GM19324 (cell line): Measurements from ENCODE around the gene TSPAN9.

Experiments
- ATAC-seq: cut with Tn5 transposase; IDR thresholded peaks from one replicate; pipeline ENCODE4 v1.9.1; 2021; ENCODE audit warnings: mild to moderate bottlenecking, moderate library complexity; ENCODE audit not compliant: unreplicated experiment, low FRiP score

TSPAN9 gene

DNA sequence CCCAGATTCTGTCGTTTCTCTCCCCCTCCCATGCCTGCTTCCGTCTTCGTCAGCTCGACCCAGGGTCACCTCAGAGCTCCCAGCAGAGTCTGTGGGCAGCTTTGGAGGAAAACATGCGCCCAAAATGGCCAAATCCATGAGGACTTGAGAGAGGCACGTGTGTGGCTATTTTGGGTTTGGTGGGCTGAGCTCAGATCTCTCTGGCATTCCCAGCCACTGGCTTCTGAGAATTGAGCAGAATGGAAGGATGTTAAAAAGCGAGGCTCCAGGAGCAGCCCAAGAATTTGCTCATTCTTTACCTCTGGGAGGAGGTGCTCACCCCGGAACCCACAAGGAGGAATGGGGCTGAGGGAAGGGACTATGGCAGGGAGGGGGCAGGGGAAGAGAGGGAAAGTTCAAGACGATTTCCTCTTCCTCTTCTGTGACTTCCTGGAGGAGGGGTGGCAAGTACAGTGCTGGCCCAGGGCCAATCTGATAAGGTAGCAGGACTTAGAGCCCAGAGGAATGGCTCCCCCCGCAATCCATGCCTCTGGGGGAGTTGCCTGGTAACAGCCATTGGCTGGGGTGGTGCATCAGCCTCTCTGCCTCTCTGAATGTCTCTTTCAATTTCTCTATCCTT lies 20.1 kb downstream of the TSPAN9 start:
- ATAC-seq = no peak

DNA sequence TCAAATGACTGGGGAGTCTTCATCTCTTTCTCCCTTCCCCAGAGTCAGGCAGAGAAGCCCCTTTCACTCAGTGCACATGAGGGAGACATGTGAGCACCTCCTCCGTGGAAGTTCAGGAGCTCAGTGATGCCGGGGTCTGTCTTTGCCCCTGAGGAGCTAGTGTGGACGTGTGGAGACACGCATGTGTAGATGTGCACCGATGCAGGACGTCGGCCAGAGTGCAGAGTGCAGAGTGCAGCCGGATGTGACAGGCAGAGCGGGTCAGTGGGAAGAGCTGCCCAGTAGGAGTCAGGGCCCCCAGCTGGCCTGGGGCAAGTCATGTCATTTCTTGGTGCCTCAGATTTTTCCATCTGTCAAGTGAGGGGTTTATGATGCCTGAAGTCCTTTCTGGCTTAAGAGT lies 20.7 kb downstream of the TSPAN9 start:
- no peak for ATAC-seq

DNA sequence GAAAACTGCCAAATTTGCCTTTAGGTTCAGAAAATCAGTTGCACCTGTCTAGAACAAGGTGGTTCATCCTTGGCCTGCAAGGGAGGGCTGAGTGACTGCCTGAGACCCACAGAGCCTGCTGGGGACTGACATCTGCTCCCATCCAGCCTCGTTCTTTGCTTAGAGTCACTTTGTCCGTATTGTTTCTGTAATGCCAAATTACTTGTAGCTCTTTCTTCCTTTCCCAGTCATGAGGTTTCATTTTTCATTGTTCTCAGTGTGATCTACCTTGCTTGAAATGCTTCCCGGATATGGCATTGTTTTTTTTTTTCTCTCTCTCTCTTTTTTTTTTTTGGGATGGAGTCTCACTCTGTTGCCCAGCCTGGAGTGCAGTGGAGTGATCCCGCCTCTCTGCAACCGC lies 21.3 kb downstream of the TSPAN9 start:
- ATAC-seq = no peak

DNA sequence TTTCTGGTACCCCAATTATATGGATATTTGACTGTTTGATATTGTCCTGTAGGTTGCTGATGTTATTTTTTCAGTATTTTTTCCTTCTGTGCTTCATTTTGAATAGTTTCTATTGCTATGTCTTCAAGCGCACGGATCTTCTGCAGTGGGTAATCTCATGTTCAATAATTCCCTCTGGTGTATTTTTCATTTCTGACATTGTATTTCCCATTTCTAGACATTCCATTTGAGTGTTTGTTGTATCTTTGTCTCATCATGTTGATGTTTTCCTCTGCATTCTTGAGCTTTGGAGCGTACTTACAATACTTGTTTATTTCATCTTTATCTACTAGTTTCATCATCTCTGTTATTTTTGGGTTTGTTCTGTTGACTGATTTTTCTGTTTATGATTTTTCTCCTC lies 22.0 kb downstream of the TSPAN9 start:
- ATAC-seq = no peak

DNA sequence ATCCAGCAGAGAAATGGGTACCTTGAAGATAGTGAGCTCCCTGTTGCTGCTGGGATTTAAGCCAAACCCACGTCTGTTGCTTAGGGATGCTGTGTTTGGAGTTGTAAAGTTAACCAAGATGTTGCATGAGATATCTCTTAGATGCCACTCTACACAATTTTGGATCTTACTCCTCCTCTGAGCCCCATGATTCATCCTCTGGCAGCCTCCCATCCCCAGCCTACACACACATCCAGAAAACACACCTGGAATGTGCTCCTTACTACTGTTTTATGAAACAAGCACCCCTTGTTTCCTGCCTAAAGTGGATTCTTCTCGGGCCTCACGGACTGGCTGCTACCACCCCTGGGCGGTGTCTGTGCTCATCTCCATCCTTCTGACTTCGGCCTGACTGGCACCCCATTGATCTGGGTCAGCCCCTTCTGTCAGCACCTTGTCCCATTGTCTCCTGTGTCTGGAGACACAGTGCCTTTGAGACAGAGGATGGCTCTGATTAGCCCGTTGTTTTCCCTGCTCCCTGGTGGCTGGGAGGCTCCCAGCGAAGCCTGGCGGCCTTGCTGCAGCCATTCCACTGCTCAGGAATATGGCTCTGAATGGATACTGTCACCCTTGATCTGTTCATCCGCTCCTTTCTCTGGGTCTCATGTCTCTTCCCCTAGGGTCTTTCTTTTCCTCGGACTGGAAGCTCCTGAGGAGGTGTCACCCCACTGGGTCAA lies 24.3 kb downstream of the TSPAN9 start:
- no peak for ATAC-seq

DNA sequence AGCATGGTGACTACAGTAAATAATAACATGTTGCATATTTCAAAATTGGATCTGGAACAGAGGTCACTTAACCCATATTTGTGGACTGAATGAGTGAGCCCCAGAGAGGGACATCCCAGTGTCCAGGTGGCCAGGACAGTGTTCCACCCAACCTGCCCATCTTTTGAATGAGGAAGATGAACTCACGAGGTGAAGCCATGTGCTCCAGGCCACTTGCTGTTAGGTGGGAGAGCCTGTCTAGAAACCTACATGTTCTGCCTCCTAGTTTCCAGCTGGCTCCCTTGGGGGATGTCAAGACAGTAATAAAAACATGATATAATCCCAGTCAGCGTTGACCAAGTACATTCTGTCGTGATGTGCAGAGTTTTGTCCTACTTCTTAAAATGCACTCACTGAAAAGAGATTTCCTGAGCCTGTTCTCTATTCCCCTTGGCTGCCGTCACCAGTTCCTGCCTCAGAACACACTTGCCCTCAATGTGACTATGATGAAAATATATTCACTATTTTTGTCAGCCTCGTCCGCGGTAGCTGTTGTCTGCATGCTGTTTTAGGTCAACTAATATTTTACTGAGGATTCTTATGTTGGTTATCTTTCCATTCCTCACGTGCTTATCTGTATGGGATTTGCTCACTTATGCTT lies 25.7 kb downstream of the TSPAN9 start:
- no peak for ATAC-seq

DNA sequence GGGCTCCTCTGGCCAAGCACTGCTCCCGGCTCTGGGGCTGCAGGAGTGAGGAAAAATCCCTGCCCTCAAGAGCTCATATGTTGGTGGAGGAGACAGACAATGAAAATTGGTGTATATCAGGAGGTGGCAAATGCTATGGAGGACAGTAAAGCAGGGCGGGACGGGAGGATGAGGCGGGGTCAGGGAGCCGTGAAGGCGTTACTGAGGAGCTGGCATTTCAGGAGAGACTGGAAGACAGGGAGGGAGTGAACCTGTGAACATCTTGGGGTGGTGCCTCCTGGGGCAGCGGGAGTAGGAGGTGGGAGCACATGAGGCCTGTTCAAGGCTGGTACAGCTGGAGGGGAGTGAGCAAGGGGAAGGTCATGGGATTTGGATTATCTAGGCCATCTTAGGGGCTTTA lies 26.6 kb downstream of the TSPAN9 start:
- no peak for ATAC-seq

DNA sequence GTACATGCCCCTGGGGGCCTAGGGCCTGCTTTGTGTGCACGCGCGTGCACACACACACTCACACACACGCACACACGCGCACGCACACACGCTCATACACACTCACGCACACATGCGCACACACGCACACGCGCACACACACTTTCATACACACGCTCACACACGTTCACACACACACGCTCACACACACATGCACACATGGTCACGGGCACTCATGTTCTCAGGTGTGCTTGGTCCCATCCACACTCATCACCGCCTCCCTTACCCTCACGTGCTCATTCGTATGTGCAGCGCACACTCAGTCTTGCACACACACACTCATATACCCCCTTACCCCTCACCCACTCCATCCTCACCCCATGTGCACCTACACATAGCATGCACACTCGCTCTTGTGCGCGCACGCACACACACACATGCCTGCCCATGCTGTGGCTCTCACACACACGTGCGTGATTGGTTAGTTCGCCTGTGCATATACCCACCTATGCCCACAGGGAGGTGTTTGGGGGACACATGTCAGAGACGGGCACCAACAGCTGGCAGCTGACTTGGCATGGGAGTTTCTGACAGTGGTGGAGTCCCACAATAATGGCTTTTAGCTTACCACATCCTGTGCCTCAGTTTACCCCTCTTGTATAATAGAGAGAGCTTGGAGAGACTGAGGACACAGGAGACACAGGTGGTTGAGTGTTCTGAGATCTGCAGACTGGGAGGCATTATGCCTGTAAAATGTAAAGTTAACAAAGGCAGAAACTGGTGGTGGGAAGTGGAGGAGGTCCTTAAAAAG lies 28.7 kb downstream of the TSPAN9 start:
- ATAC-seq = no peak

DNA sequence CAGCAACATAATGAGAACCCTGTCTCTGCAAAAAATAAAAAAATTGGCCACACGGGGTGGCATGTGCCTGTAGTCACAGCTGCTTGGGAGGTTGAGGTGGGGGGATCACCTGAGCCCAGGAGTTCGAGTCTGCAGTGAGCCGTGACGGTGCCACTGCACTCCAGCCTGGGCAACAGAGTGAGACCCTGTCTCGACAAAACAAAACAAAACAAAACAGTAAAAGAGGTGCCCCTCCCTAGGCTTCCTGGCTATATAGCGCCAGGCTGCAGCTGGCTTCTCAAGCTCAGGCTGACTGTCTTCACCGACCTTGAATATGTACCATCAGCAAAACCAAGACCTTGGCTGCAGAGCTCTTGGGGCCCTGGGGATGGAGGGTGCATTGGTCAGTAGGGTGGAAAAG lies 29.4 kb downstream of the TSPAN9 start:
- no peak for ATAC-seq

DNA sequence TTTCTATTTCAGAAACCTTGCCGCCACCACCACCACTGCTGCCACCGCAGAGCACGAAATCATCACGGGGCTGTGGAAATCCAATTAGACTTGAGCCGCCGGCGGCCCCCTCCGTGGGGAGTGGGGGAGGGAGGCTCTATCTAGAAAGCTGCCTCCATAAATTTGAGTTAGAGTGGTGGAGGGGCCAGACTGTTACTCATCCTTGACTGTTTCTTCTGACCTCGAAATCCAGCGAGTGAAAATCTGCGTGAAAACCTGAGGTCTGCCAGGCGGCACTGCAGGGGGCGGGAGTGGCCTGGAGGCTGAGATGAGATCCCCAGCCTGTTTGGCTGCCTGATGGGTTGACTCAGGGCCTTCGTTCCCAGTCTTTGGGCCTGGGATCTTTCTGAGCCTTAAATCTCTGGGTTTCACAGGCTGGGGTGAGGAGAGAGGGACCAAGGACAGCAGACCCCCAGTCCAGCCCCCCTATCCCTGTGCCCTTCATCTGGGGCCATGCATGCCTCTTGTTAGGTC lies 29.9 kb downstream of the TSPAN9 start:
- ATAC-seq = no peak

DNA sequence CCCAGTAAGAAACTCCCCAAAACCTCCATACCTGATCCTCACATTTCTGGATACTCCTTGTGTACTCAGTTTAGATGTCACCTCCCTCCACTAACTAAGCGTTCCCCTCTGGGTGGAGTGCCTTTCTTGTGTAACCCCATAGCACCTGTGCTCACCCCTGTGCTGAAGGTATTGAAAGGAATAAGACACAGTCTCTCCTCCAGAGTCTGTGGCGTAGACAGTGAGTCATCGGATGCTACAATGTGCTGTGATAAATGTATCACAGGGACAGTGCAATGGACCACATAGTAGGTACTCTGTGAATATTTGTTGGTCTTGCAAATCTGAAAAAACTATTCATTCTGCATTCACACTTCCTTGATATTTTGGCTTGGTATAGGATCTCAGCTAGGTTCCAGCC lies 30.8 kb downstream of the TSPAN9 start:
- no peak for ATAC-seq

DNA sequence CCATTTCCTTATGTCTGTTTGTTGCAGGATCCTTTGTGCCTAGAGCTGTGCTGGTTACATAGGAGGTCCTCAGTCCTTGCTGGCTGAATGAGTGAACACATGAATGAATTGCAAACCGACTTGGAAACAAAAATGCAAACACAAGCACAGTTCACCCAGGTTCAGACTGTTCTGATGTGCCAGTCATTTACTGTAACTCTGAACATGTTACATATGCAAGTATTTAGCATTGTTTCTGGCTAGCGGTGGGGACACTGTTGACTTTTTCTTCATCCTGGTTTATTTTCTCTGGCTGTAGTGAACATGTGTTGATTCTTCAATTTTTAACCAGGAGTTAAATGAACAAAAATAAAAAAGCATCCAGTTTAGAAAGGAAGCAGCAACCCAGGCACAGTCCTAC lies 33.4 kb downstream of the TSPAN9 start:
- no peak for ATAC-seq

DNA sequence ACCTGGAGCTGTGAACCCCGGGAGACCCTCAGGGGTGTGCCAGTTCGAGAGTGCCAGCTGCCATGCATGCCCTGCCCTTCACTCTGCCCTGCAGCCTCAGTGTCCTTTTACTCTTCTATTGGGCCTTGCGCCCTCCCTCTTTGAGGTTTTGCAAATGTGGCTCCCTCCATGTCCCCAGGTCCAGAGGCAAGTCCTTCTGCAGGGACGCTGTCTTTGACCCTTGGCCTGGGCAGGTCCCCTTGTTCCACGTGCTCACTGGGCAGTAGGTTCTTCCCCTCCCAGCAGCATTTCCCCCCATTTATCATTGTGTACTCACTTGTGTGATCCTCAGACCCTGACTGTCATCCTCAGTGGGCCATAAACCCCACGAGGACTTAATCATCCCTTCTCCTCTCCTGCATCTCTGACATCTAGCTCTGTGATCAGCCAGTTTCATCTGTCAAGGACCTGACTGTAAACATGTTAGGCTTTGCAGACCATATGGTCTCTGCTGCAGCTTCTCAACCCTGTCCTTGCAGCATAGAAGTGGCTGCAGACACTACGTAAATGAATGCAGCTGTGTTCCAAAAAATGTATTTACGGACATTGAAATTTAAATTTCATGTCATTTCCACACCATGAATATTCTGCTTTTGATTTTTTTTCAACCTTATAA lies 36.6 kb downstream of the TSPAN9 start:
- ATAC-seq = no peak

DNA sequence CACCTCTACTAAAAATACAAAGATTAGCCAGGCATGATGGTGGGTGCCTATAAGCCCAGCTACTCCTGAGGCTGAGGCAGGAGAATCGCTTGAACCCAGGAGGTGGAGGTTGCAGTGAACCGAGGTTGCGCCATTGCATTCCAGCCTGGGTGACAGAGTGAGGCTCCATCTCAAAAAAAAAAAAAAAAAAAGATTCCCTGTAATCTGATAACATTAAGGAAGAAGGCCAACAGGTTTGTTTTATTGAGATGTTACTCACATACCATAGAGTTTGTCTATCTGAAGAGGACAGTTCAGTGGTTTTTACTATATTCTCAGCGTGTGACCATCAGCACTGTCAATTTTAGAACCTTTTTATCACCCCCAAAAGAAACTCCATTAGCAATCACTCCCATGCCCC lies 37.5 kb downstream of the TSPAN9 start:
- no peak for ATAC-seq

DNA sequence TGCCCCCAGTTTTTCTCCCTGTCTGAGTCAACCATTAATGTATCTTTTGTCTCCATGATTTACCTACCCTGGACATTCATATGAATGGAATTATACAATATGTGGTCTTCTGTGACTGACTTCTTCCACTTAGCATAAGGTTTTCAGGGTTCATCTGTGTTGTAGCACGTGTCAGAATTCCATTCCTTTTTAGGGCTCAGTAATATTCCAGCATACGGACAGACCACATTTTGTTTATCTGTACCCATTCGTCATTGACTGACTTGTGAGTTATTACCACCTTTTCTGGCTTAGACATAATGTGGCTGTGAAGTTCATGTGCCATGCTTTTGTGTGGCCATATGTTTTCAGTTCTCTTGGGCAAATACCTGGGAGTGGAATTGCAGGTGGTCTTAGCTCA lies 37.9 kb downstream of the TSPAN9 start:
- no peak for ATAC-seq

DNA sequence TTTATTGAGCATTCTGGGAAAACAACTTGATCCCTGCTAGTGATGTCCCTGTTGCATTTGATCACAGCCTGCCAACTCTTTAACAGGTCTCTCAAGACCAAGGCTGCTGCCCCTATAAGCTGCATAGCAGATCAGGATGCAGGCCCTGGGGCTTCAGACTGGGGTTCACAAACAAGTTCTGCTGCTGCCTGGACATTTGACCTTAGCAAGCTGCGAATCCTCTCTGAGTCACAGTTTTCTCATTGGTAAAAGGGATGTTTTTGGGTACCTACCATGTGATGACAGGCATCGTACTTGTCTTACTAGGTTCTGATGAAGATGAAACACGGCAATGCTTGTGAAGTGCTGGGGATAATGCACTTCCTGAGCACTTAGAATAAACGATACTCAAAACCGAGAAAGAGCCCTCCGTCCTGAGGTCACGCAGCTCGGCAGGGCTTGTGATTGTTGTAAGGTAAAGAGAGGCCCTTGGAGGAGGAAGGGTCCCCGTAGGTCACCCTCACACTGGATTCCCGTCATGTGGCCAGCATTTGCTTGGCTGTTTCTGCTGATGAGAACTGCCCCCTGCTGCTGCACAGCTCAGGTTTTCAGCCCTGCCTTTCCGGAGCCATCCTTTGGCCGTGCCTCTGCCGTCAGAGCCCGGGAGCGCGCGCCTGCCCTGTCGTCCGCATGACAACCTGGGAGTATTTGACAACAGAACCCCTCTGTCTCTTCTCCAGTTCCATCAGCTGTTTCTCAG lies 39.1 kb downstream of the TSPAN9 start:
- no peak for ATAC-seq

DNA sequence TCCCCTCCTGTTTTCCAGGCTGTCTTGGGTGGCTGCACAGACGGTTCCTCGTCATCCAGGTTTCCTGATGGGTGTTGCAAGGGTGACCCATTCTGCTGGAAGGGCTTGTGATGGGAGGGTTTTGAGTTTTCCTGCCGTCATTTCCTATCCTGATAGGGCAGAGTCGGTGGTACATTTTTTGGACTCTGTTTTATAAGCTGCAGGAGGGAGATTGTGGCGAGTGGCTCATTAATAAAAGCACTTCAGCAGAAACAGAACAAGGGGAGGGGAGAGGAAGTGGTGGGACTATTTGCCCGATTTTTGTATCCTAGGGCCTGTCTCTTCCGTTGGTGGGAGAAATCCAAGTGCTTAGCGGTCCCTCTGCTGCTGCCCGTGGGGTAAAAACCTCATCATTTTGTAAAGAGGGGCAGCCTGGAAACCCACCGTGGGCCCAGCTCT lies 40.0 kb downstream of the TSPAN9 start:
- ATAC-seq = no peak

DNA sequence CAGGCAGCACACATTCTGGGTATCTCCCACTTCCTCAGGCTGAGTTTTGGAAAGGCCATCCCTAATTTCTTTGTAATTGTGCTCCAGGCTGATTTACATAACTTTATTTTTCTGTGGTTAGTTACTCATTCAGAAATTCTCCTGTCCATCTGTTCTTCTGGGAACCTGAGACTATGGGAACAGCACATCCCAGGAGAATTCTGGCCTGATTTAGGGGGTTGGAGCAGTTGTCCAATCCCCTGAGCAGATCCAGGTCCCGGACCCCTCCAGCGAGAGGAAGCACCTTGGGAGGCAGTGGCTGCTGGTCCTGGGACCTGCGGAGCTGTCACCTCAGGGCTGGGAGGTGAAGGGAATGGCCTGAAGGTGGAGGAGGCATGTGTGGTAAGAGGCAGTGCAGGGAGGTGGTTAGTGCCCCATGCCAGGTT lies 40.4 kb downstream of the TSPAN9 start:
- ATAC-seq = no peak

DNA sequence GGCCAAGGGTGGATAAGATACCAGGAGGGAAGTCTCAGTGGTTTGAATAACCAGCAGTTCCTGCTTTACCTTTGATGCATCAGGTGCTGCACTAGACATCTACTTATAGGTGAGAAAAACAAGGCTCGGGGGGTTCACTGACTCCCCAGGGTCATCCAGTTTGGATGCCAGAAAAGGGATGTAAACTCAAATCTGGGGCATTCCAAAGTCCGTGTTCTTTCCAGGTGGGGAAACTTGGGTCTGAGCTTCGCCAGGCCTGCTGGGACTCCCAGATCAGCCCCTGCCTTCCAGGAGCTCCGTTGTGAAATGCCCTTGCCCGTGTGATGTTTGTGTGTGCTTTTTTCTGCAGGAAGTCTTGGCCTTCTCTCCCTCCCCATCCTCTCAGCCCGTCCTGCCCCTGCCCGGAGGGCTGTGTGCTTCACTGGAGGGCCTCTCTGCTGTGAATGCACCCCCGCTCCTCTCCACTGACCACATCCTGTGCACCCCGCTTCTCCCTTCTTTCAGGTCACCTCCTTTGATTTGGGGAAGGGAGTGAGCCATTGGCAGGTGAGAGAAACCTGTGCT lies 42.1 kb downstream of the TSPAN9 start:
- ATAC-seq = no peak
